Hepatocyte (in vitro differentiated cells): ENCODE data around the gene CNMD.

Source experiments
- CTCF ChIP-seq: fragments of 200-600 bp; sonication (generic); IDR thresholded peaks from 2 replicates; pipeline ENCODE4 v1.5.1; 2016; ENCODE audit warnings: antibody characterized with exemption, mild to moderate bottlenecking; ENCODE audit not compliant: poor library complexity
- EZH2phosphoT487 ChIP-seq: fragments of 200-600 bp; sonication (generic); IDR thresholded peaks from one replicate; pipeline ENCODE4 v1.6.1; 2018; ENCODE audit warnings: antibody characterized with exemption, mild to moderate bottlenecking, low read depth, moderate library complexity; ENCODE audit not compliant: unreplicated experiment, severe bottlenecking

DNA sequence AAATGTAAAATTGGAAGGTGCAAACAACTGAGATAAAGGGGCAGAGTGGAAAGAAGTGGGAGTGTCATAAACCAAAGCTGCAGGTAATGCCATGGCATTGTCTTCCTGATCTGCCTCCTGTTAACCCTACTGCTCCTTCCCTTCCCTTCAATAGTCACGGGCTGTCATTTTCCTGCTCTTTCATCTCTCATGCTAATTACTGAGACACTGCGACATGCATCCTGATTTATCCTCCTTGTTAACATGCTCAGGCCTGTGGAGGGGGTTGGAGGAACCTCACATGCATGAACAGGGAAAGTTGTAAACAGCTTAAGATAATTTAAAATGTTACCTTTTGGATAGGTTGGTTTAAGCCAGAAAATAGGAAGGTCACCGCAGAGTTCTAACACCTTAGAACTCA lies 27.2 kb downstream of the CNMD start:
- TF ChIP-seq CTCF: no peak
- no peak for TF ChIP-seq EZH2phosphoT487
